Stimulated activated CD8-positive, alpha-beta memory T cell treated with anti-CD3 and anti-CD28 coated beads, Interleukin-15, amount 100 ng/mL, for 4 hours (primary cell): Measurements from ENCODE around the gene ARMCX5.
A peak's percentile ranks its signal among the peaks of the same experiment; 100 is the strongest.

ENCODE experiments used
- DNase-seq, 2 donors: peaks; one replicate each; pipeline ENCODE4 v3.0.0-alpha.2; 2020; ENCODE audit warnings: low read depth in 2 of 2

The ARMCX5 gene

DNA sequence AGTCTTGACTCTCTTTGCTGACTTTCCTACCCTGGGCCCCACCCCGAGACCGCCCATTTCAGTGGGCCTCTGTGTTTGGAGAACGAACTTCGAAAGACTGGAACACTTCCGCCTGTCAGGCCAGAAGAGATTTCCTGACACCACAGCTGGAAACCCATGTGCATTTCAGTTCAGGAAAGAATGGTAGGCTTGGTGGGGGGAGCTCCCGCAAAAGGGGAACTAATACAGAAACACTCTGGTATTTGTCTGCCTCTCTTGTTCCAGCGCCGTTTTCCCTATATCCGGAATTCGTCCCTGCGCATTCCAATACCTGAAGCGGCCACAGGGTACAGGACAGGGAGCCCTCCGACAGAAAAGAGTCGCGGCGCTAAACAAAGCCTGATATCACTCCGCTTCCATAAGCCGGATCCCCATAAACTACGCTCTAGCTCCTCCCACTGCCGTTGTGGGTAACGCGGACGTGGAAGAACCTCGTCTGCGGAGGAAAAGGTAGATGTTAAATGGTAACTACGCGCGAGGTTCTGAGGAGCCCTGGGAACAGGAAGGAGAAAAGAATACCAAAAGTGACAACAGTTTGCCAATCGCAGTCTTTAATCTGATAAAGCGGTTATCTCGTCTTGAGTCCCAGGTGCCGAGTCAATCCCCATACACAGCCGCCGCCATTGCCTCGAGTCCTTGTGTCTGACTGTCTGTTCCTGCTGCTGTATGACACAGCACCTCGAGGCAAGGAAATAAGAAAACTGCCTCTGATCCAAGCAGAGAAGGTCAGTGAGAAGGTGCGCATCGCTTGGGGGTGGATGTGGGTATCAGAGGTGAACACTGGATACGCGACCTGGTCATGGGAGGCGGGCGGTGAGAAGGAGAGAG is at the start of gene ARMCX5:
Gene ARMCX5, plus strand, starts transcription at position 432 of the 867 bp plus-strand sequence. CDS start 2,627 bp downstream, outside the sequence.
- peak in 1 of 2 donors; percentile 30 for DNase-seq

GRCh38 chrX:102558607-102559006 is 40.7 kb upstream of the ARMCX5 start:
- no peak for DNase-seq

DNA sequence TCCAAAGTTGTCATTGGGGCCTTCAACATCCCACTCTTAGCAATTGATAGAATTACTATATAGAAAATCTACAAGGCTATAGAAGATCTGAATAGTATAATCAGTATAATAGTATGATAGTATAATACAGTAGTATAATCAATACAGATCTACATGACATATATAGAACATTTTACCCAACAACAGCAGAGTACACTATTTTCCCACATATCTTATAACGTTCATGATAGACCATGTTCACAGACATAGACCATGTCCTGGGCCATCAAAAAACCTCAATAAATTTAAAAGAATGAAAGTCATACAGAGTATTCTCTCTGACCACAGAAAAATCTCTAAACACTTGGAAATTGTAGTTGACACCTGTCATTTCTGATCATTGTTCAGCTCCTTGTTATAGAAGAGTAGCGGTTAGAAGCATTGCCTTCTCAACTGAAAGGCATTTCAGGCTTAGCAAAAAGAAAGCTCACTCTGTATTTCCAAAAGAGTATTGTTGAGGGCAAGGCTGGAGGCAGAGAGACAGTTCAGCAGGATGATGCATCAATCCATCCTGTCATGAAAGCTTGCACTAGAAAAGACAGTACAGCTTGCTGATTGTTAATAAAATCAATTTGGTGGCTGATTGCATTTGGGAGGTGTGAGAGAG is 38.8 kb upstream of the ARMCX5 start:
- DNase-seq = no peak

- no peak for DNase-seq
These were observed 18.4 kb upstream of the ARMCX5 start for GRCh38 chrX:102580891-102581290.

GRCh38 chrX:102593367-102593766 is 5.9 kb upstream of the ARMCX5 start:
- no peak for DNase-seq

GRCh38 chrX:102599951-102600579 is 750 bp downstream of the ARMCX5 start:
- DNase-seq = no peak

DNA sequence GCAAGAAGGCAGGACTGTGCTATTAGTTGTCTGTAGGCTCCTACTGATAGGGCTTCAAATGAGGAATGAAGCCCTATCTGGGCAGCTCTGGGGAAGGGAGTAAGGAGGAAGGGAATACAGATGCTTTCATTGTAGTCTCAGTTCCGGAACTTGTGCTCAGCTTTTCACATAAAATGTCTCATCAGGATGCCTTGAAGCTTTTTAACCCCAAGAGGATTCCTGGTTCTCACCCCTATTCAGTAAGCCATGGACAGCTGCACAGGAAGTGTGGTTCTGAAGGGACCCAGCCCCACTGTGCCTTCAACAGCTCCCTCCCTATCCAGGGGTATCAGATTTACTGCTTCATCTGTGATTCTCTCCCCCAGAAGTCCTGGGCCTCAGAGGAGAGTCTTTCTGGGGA is 5.0 kb downstream of the ARMCX5 start:
- DNase-seq = no peak

DNA sequence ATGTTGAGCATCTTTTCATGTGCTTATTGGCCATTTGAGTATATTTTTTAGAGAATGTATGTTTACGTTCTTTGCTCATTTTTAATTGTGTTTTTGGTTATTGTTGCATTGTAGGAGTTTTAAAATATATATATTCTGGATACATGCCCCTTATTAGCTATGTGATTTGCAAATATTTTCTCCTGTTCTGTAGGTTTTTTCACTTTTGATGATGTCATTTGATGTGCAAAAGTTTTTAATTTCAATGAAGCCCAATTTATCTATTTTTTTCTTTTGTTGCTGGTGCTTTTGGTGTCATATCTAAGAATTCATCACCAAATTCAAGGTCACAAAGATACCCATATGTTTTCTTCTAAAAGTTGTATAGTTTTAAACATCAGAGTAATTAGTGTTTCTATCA is 6.8 kb downstream of the ARMCX5 start:
- no peak for DNase-seq

GRCh38 chrX:102610905-102611304 is 11.6 kb downstream of the ARMCX5 start:
- DNase-seq = no peak

DNA sequence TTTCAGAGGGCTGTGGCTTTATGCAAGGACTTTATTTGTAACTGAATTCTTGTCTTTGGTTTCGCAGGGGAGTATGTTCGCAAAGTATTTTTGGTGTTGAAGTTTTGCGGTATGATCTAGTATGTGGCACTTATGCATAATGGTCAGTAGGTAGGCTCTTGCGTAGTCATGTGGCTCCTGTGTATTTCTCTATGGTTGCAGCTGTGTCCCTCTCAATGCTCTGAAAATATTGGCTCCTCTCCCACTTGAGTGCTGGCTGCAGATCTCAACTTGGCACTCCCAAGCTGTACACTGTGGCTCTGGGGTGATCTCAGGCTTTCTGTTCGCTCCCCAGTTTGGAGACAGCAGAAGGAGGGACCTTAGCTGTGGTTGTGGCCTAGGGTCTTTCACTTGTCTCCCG is 24.8 kb downstream of the ARMCX5 start:
- no peak for DNase-seq

DNA sequence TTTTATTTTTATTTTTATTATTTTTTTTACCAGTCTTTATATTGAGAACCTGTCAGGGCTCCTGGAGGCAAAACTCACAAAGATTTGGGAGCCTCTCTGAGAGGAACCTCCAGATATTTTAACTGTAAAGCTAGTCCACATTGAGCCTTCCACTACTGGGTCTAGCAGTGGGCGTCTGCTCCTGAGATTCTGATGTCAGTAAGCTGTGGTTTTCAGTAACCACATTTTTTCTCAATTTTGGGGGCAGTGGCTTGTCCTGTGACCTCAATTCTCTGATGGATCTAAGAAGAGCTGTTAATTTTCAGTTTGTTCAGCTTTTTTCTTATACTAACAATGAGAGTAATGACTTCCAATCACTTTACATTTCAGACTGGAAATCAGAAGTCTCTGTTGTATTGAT is 28.3 kb downstream of the ARMCX5 start:
- DNase-seq = no peak

DNA sequence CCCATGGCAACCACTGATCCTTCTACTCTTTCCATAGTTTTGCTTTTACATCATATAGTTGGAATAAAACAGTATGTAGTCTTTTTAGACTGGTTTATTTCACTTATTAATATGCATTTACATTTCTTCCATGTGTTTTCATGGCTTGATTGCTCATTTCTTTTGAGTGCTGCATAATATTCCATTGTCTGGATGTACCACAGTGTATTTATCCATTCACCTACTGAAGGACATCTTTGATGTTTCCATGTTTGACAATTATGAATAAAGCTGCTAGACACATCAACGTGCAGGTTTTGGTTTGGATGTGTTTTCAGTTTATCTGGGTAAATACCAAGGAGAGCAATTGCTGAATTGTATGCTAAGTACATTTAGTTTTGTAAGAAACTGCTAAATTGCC is 38.2 kb downstream of the ARMCX5 start:
- no peak for DNase-seq

- no peak for DNase-seq
These were observed 51.6 kb downstream of the ARMCX5 start for GRCh38 chrX:102650903-102651241.

DNA sequence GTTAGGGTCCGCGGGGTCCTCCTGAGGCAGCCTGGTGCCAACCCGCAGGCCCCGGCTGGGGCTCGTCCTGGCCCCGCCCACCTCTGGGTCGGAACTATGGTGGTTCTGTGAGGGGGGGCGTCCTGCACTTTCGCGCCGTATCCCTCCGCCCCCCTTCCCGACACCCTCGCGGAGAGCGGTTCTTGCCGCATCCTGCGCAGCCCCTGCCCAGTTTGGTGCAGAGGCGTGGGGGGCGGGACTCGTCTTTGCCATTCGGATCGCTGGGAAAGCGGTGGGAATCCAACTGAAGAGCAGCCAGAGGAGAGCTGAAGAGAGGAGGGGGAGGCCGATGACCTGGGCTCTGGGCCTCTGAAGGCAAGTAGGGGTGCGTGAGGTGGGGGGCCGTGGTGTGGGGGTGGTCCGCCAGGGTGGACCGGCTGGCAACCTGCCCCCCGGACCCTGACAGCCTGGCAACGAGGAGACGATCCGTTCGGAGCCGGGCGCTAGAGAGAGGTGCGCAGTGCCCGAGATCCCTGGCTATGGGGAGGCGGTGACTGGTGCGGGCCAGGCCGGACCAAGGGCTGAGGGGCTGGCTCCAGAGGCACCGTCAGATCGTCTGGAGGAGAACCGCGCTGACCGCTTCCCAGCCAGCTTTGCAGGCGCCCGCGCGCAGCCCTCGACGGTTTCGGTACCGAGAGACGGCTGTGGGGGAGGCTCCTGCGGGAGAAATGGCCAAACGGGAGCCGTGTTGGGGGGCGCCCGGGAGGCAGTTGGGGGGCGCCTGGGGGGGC is 52.1 kb downstream of the ARMCX5 start, which contains the start of gene GPRASP1:
Gene GPRASP1, plus strand, starts transcription at position 242 of the 770 bp plus-strand sequence. CDS start 2,431 bp downstream, outside the sequence.
- peak in 1 of 2 donors; percentile 15 for DNase-seq

DNA sequence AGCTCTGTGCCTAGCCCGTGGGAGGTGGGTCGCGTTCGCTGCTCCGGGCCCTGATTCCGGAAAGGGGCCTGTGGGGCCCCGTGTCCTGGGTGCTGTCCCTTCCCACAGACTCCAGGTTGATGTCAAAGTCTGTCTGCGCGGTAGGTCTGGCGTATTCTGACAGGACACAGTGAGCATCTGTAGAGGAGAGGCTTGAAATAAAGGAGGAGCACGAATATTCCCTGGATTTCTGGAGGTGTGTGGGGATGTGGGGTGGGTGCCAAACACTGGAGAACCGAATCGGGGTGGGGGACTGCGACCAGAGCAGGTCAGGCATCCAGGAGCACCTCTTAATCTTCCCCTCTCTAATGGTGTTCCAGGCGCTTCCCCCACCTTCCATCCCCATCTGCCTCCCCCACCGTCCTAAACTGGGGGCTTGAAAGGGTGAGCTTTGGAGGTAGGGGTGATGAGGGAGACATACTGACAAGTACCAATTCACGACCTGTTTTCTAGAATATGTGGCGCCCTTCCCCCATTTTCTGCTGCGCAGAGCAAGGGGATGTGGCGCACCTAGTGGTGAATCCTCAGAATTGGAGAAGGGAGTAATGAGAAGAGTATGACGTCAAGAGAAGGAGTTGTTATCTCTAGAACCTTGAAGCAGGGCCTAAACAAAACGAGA is 52.8 kb downstream of the ARMCX5 start:
- DNase-seq = peak in 1 of 2 donors; percentile 25
